Measurements from ENCODE around the gene FANCF.
A peak's percentile ranks its signal among the peaks of the same experiment; 100 is the strongest.

FANCF gene

DNA sequence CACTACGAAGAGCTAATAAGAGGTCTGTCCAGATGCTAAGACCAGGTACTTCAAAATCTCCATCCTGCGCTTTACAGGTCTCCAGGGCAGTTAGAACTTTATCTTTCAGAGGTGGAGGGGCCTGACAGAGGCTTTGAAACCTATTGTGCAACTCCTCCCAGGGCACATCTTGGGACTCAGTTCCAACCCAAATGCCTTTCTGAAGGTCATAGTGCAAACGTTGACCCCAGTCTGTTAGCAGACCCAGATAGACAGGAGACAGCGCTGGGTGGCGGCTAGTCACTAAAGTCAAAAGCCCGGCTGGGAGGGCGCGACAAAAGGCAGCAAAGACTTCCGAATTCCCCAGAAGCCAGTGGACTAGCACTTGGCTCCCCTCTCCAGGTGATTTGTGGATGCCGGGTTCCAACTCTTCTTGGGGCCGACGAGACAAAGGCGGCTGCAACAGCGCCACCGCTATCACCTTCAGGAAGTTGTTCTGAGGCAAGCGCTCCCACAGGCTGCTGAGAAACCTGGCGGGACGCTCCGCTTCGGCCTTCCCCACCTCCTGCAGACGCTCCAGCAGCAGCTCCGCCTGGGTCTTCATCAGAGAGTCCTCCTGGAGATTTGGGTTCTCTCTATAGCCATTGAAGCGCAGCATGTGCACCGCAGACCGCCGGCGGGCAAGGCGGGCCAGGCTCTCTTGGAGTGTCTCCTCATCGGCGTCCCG lies 728 bp downstream of the FANCF start:
- Histone ChIP-seq H3K4me1 (ENCODE audit: control insufficient read depth, insufficient read depth, low read length, poor library complexity, severe bottlenecking) (no peaks in the 10 kb centered on the region), H3K9me3 (ENCODE audit: control insufficient read depth, low read length) (no peaks in the 10 kb centered on the region), H3K36me3 (ENCODE audit: control insufficient read depth, insufficient read depth, low read length) (no peaks in the 10 kb centered on the region), H3K27ac (ENCODE audit: low read depth, low read length, severe bottlenecking) (peak overlapping the region; percentile 82), H3K4me3 (ENCODE audit: extremely low read depth, insufficient read depth, low read length, poor library complexity, severe bottlenecking) (peak overlapping the region; percentile 68)
- 4 to 5% methylated on average over 31 of the region's 31 CpGs for WGBS, 2 experiments (ENCODE audit: insufficient coverage in 2 of 2)

DNA sequence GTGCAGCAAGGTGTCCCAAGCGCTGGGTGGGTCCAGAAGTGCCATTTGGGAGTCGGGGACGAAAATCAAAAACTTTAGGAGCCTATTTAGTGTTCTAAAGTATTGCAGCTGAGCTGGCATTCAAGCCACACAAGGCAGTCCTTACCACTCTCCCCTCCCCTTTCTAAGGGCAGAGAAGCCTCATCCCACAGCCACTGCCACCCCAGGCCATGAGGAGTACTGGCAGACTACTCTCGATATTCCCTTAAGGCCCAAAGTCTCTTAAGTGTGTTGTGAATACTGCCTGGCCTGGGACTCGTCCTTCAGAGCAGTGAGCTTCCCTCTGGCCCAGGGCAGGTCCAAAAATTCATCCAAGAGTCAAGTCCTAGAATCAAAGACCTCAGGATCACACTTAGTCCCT lies 7.8 kb downstream of the FANCF start:
- WGBS, 2 experiments (ENCODE audit: insufficient coverage in 2 of 2), result 72 to 87% methylated on average over 2 to 5 of the region's 5 CpGs
- H3K27ac ChIP-seq (ENCODE audit: low read depth, low read length, severe bottlenecking), result no peak overlapping the region

DNA sequence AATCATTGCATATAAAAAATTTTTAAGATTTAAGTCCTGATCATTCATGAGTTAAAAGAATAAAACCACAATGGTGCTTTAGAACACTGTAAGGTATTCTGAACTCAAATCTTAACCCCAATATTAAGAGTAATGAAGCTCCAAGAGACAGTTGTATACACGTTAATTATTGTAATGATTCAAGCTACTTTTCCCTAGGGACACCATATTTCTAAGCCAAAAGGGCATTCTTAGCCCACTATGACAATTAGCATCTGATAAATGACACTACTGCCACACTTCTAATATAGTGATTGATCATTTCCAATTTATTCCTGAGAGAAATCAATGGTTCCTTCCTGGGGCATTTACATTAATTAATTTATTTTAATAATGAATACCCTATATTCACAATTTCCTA lies 21.7 kb downstream of the FANCF start:
- no peaks in the 10 kb centered on the region for H3K9me3 ChIP-seq (ENCODE audit: control insufficient read depth, low read length)
- H3K27ac ChIP-seq (ENCODE audit: low read depth, low read length, severe bottlenecking), result no peak overlapping the region
- no peaks in the 10 kb centered on the region for H3K4me1 ChIP-seq (ENCODE audit: control insufficient read depth, insufficient read depth, low read length, poor library complexity, severe bottlenecking)
- H3K36me3 ChIP-seq (ENCODE audit: control insufficient read depth, insufficient read depth, low read length), result no peaks in the 10 kb centered on the region
- no peak overlapping the region for H3K4me3 ChIP-seq (ENCODE audit: extremely low read depth, insufficient read depth, low read length, poor library complexity, severe bottlenecking)
- WGBS, 2 experiments (ENCODE audit: insufficient coverage in 2 of 2), result no CpG with 5 or more reads among the region's 1 CpG

More for the DNA sequence above, 7.8 kb downstream of the FANCF start:
- Histone ChIP-seq H3K36me3 (ENCODE audit: control insufficient read depth, insufficient read depth, low read length) (no peaks in the 10 kb centered on the region), H3K4me3 (ENCODE audit: extremely low read depth, insufficient read depth, low read length, poor library complexity, severe bottlenecking) (no peak overlapping the region), H3K4me1 (ENCODE audit: control insufficient read depth, insufficient read depth, low read length, poor library complexity, severe bottlenecking) (no peaks in the 10 kb centered on the region), H3K9me3 (ENCODE audit: control insufficient read depth, low read length) (no peaks in the 10 kb centered on the region)

DNA sequence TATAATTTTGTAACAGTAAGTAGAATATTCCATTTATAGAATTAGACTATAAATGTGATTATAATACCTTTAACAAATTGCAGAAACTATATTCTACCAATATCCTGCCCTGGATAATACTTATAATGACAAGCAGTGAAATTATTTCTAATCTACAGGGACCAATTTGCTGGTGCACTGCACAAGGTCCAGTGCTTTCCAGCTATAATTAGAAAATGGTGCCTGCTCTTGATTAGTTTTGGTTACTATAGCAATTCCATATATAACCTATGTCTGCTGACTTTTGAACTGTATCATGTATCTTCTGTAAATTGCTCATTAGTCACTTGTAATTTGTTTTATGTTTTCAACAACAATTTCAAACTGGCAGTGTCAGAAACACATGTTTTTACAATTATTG lies 23.1 kb downstream of the FANCF start:
- no peaks in the 10 kb centered on the region for H3K36me3 ChIP-seq (ENCODE audit: control insufficient read depth, insufficient read depth, low read length)
- no peaks in the 10 kb centered on the region for H3K9me3 ChIP-seq (ENCODE audit: control insufficient read depth, low read length)
- H3K4me1 ChIP-seq (ENCODE audit: control insufficient read depth, insufficient read depth, low read length, poor library complexity, severe bottlenecking), result no peaks in the 10 kb centered on the region
- H3K27ac ChIP-seq (ENCODE audit: low read depth, low read length, severe bottlenecking), result no peak overlapping the region
- H3K4me3 ChIP-seq (ENCODE audit: extremely low read depth, insufficient read depth, low read length, poor library complexity, severe bottlenecking), result no peak overlapping the region

DNA sequence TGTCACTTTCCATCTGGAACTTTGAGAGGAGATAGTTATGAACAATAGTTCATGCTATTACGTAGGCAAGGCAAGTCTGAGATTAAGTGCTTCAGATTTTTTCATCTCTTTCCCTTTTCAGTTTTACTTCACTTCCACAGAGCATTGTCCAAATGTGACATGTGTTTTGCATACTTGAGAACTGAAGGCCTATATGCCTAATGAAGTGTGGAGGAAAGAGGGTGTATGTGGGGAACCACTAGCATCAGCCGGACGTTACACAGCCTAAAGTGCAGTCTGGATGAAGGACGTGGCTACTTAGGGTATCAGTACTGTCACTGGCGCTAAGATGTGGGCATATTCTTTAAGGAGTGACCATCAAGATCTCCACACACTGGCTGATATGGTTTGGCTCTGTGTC lies 26.2 kb downstream of the FANCF start:
- Histone ChIP-seq H3K36me3 (ENCODE audit: control insufficient read depth, insufficient read depth, low read length) (no peaks in the 10 kb centered on the region), H3K27ac (ENCODE audit: low read depth, low read length, severe bottlenecking) (no peak overlapping the region), H3K4me1 (ENCODE audit: control insufficient read depth, insufficient read depth, low read length, poor library complexity, severe bottlenecking) (no peaks in the 10 kb centered on the region), H3K4me3 (ENCODE audit: extremely low read depth, insufficient read depth, low read length, poor library complexity, severe bottlenecking) (no peak overlapping the region), H3K9me3 (ENCODE audit: control insufficient read depth, low read length) (no peaks in the 10 kb centered on the region)
- WGBS, 2 experiments (ENCODE audit: insufficient coverage in 2 of 2), result 91 to 92% methylated on average over 4 of the region's 5 CpGs

DNA sequence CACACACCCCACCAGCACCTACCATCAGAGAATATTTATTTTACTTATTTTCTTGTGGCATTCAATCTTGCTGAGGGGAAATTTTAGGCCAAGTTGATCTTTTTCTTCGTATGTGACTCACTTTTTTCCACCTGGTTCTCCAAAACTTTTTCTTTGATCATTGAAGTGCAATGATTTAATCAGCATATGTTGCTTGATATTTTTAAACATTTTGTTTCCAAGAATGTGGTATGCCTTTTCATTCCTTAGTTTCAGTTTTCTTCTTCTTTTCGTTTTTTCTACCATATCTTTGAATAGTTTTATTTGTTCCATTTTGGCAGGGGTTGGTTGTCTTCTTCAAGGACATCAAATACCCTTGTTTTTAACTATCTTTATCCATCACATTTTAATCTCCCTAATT lies 28.6 kb downstream of the FANCF start:
- no peak overlapping the region for H3K4me3 ChIP-seq (ENCODE audit: extremely low read depth, insufficient read depth, low read length, poor library complexity, severe bottlenecking)
- H3K36me3 ChIP-seq (ENCODE audit: control insufficient read depth, insufficient read depth, low read length), result no peaks in the 10 kb centered on the region
- 80% methylated on average over 1 of the region's 2 CpGs; no CpG with 5 or more reads in 1 of the 2 experiments for whole genome bisulfite sequencing, 2 experiments (ENCODE audit: insufficient coverage in 2 of 2)
- no peaks in the 10 kb centered on the region for H3K9me3 ChIP-seq (ENCODE audit: control insufficient read depth, low read length)
- no peaks in the 10 kb centered on the region for H3K4me1 ChIP-seq (ENCODE audit: control insufficient read depth, insufficient read depth, low read length, poor library complexity, severe bottlenecking)
- no peak overlapping the region for H3K27ac ChIP-seq (ENCODE audit: low read depth, low read length, severe bottlenecking)

- Histone ChIP-seq H3K27ac (ENCODE audit: low read depth, low read length, severe bottlenecking) (no peak overlapping the region), H3K36me3 (ENCODE audit: control insufficient read depth, insufficient read depth, low read length) (no peaks in the 10 kb centered on the region), H3K4me1 (ENCODE audit: control insufficient read depth, insufficient read depth, low read length, poor library complexity, severe bottlenecking) (no peaks in the 10 kb centered on the region), H3K4me3 (ENCODE audit: extremely low read depth, insufficient read depth, low read length, poor library complexity, severe bottlenecking) (no peak overlapping the region), H3K9me3 (ENCODE audit: control insufficient read depth, low read length) (no peaks in the 10 kb centered on the region)
- WGBS, 2 experiments (ENCODE audit: insufficient coverage in 2 of 2), result 84 to 88% methylated on average over 1 to 2 of the region's 2 CpGs
Measured at GRCh38 chr11:22584976-22585375, 40.6 kb downstream of the FANCF start.

GRCh38 chr11:22583963-22584492 lies 41.6 kb downstream of the FANCF start:
- H3K4me1 ChIP-seq (ENCODE audit: control insufficient read depth, insufficient read depth, low read length, poor library complexity, severe bottlenecking), result no peaks in the 10 kb centered on the region
- no peaks in the 10 kb centered on the region for H3K36me3 ChIP-seq (ENCODE audit: control insufficient read depth, insufficient read depth, low read length)
- WGBS, 2 experiments (ENCODE audit: insufficient coverage in 2 of 2), result 74 to 85% methylated on average over 5 of the region's 12 CpGs
- no peaks in the 10 kb centered on the region for H3K9me3 ChIP-seq (ENCODE audit: control insufficient read depth, low read length)
- no peak overlapping the region for H3K4me3 ChIP-seq (ENCODE audit: extremely low read depth, insufficient read depth, low read length, poor library complexity, severe bottlenecking)
- H3K27ac ChIP-seq (ENCODE audit: low read depth, low read length, severe bottlenecking), result no peak overlapping the region

DNA sequence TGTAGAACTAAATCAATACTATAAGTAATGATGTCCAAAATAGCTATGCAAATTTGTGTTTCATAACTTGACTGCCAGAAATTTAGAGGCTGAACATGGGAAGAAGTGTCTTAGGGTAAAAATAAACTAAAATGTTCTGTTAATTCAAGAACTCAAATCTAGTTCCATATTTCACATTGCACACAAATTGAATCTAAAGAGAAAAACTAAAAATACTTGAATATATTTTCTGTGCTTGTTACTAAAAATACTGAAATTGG lies 43.5 kb downstream of the FANCF start:
- Histone ChIP-seq H3K4me1 (ENCODE audit: control insufficient read depth, insufficient read depth, low read length, poor library complexity, severe bottlenecking) (no peaks in the 10 kb centered on the region), H3K9me3 (ENCODE audit: control insufficient read depth, low read length) (no peaks in the 10 kb centered on the region), H3K27ac (ENCODE audit: low read depth, low read length, severe bottlenecking) (no peak overlapping the region), H3K36me3 (ENCODE audit: control insufficient read depth, insufficient read depth, low read length) (no peaks in the 10 kb centered on the region), H3K4me3 (ENCODE audit: extremely low read depth, insufficient read depth, low read length, poor library complexity, severe bottlenecking) (no peak overlapping the region)

- WGBS, 2 experiments (ENCODE audit: insufficient coverage in 2 of 2), result no CpG with 5 or more reads among the region's 3 CpGs
Measured at GRCh38 chr11:22581354-22582150, 44.1 kb downstream of the FANCF start.

GRCh38 chr11:22577854-22578253 lies 47.8 kb downstream of the FANCF start:
- WGBS, 2 experiments (ENCODE audit: insufficient coverage in 2 of 2), result no CpG with 5 or more reads among the region's 2 CpGs
- no peaks in the 10 kb centered on the region for H3K9me3 ChIP-seq (ENCODE audit: control insufficient read depth, low read length)
- H3K27ac ChIP-seq (ENCODE audit: low read depth, low read length, severe bottlenecking), result no peak overlapping the region
- H3K4me3 ChIP-seq (ENCODE audit: extremely low read depth, insufficient read depth, low read length, poor library complexity, severe bottlenecking), result no peak overlapping the region
- no peaks in the 10 kb centered on the region for H3K4me1 ChIP-seq (ENCODE audit: control insufficient read depth, insufficient read depth, low read length, poor library complexity, severe bottlenecking)
- H3K36me3 ChIP-seq (ENCODE audit: control insufficient read depth, insufficient read depth, low read length), result no peaks in the 10 kb centered on the region

More at GRCh38 chr11:22581354-22582150, 44.1 kb downstream of the FANCF start:
- Histone ChIP-seq H3K27ac (ENCODE audit: low read depth, low read length, severe bottlenecking) (no peak overlapping the region), H3K4me3 (ENCODE audit: extremely low read depth, insufficient read depth, low read length, poor library complexity, severe bottlenecking) (no peak overlapping the region), H3K9me3 (ENCODE audit: control insufficient read depth, low read length) (no peaks in the 10 kb centered on the region), H3K4me1 (ENCODE audit: control insufficient read depth, insufficient read depth, low read length, poor library complexity, severe bottlenecking) (no peaks in the 10 kb centered on the region), H3K36me3 (ENCODE audit: control insufficient read depth, insufficient read depth, low read length) (no peaks in the 10 kb centered on the region)
